Calu3 (cell line): Measurements from ENCODE around the gene RPL38. TPM values are rescaled to one million over a fixed set of nuclear protein-coding genes. Genes with fewer than 3 reads are reported as not detected.

Source experiments
- BruUV-seq: library from RNA; stranded (reverse); fragments of 400-500 nt; replicated peaks from 2 replicates; lab custom pipeline; 2021; lab: Mats Ljungman, UMichigan
- CTCF ChIA-PET: fragments of 300-600 bp; sonication (Branson Sonifier 250); formaldehyde crosslinking; loops from one replicate; lab custom pipeline; 2022; ENCODE audit warnings: antibody characterized with exemption; lab: Charles Lee
- DNase-seq: peaks from one replicate; pipeline ENCODE4 v3.0.0; 2022
- H3K27ac Mint-ChIP-seq: one replicate; pipeline ENCODE4 v1.8.0; 2022; ENCODE audit warnings: mixed read lengths; ENCODE audit not compliant: unreplicated experiment
- H3K27me3 Mint-ChIP-seq: one replicate; pipeline ENCODE4 v1.8.0; 2022; ENCODE audit warnings: mixed read lengths; ENCODE audit not compliant: unreplicated experiment
- H3K36me3 Mint-ChIP-seq: one replicate; pipeline ENCODE4 v1.8.0; 2022; ENCODE audit warnings: mild to moderate bottlenecking, moderate library complexity, mixed read lengths; ENCODE audit not compliant: insufficient read depth, unreplicated experiment
- H3K4me1 Mint-ChIP-seq: one replicate; pipeline ENCODE4 v1.8.0; 2022; ENCODE audit warnings: mild to moderate bottlenecking, low read depth, mixed read lengths; ENCODE audit not compliant: unreplicated experiment
- H3K4me3 Mint-ChIP-seq: one replicate; pipeline ENCODE4 v1.8.0; 2022; ENCODE audit warnings: mild to moderate bottlenecking, low read depth, moderate library complexity, mixed read lengths; ENCODE audit not compliant: unreplicated experiment
- H3K9me3 Mint-ChIP-seq: one replicate; pipeline ENCODE4 v1.8.0; 2022; ENCODE audit warnings: low read depth, mixed read lengths; ENCODE audit not compliant: unreplicated experiment
- CTCF ChIP-seq: fragments of 200-600 bp; IDR thresholded peaks from one replicate; pipeline ENCODE4 v1.8.0; 2022; ENCODE audit warnings: antibody characterized with exemption; ENCODE audit not compliant: unreplicated experiment
- intact Hi-C: fragments of 100-400 bp; cut with micrococcal nuclease; formaldehyde crosslinking; loops from one replicate; pipeline ENCODE4 v1.10.0; 2022; ENCODE audit not compliant: unreplicated experiment
- total RNA-seq: library from RNA; stranded (reverse); gene quantifications from 2 replicates; pipeline ENCODE4 v1.2.3, GENCODE V29; 2022

Gene RPL38
- total RNA-seq, 1 experiment from 2014 or later: 725 TPM

GRCh38 chr17:74230896-74231295, 27.4 kb downstream of the RPL38 start:
- Mint-ChIP-seq H3K4me1 (no peaks in the 10 kb centered on the region), H3K27ac (no peak overlapping the region), H3K36me3 (no peaks in the 10 kb centered on the region), H3K4me3 (no peak overlapping the region), H3K9me3 (no peaks in the 10 kb centered on the region), H3K27me3 (peaks cover 94% of the 10 kb centered on the region)
- no peak for DNase-seq
- intact Hi-C loops: no loop called here
- BruUV-seq: no TSS peak
- CTCF ChIA-PET: no interaction called here
- no peak for TF ChIP-seq CTCF

GRCh38 chr17:74231928-74232907, 28.7 kb downstream of the RPL38 start:
- BruUV-seq: no TSS peak
- DNase-seq: no peak
- Mint-ChIP-seq H3K27me3 (peaks cover 83% of the 10 kb centered on the region), H3K36me3 (no peaks in the 10 kb centered on the region), H3K9me3 (no peaks in the 10 kb centered on the region), H3K4me1 (no peaks in the 10 kb centered on the region), H3K4me3 (no peak overlapping the region), H3K27ac (no peak overlapping the region)
- TF ChIP-seq CTCF: no peak
- intact Hi-C loops: no loop called here
- CTCF ChIA-PET: interaction anchor here (0.6 kb wide), 1 partner anchor 36 kb away, joined by 3 read pairs; no protein-coding TSS in a partner anchor

- BruUV-seq: no TSS peak
- intact Hi-C loops: no loop called here
- Mint-ChIP-seq H3K27me3 (peaks cover 78% of the 10 kb centered on the region), H3K27ac (no peak overlapping the region), H3K9me3 (no peaks in the 10 kb centered on the region), H3K4me1 (no peaks in the 10 kb centered on the region), H3K4me3 (no peak overlapping the region), H3K36me3 (no peaks in the 10 kb centered on the region)
- no peak for TF ChIP-seq CTCF
- DNase-seq: no peak
- CTCF ChIA-PET: no interaction called here
These were observed 30.5 kb downstream of the RPL38 start for GRCh38 chr17:74233937-74234336.

- Mint-ChIP-seq H3K9me3 (no peaks in the 10 kb centered on the region), H3K27ac (no peak overlapping the region), H3K27me3 (peaks cover 78% of the 10 kb centered on the region), H3K4me3 (no peak overlapping the region), H3K36me3 (no peaks in the 10 kb centered on the region), H3K4me1 (no peaks in the 10 kb centered on the region)
- intact Hi-C loops: no loop called here
- DNase-seq: no peak
- no peak for TF ChIP-seq CTCF
- BruUV-seq: no TSS peak
- CTCF ChIA-PET: no interaction called here
These were observed 31.0 kb downstream of the RPL38 start for GRCh38 chr17:74234486-74234885.
